H1 (cell line): ENCODE data around the gene BORCS6. TPM values are rescaled to one million over a fixed set of nuclear protein-coding genes. Genes with fewer than 3 reads are reported as not detected.

Experiments used
- CTCF ChIA-PET: fragments of 300-600 bp; sonication (Branson Sonifier 250); formaldehyde crosslinking; loops from one replicate; lab custom pipeline; 2021; ENCODE audit not compliant: partially characterized antibody; lab: Charles Lee
- POLR2A ChIA-PET: fragments of 300-600 bp; sonication (Branson Sonifier 250); formaldehyde crosslinking; loops from one replicate; lab custom pipeline; 2021; ENCODE audit warnings: inconsistent platforms; ENCODE audit not compliant: partially characterized antibody; lab: Charles Lee
- DNase-seq, 2 experiments: peaks; one replicate each; pipeline versions ENCODE4 v3.0.0 to v3.0.0-alpha.2; 2010 to 2022; ENCODE audit warnings: low spot score in 2 of 2, low read depth in 1 of 2, mixed read lengths in 1 of 2
- FAIRE-seq: peaks from 2 replicates; lab custom pipeline; 2011; peaks lifted over from hg19 to GRCh38; lab: Jason Lieb, UNC
- H2AFZ ChIP-seq: 2 replicates; pipeline ENCODE4 v1.8.1; 2012; ENCODE audit warnings: low read length, inconsistent platforms
- H2AK5ac ChIP-seq: 2 replicates; pipeline ENCODE4 v1.6.1; 2013; ENCODE audit warnings: low read depth, low read length
- H2BK120ac ChIP-seq: replicated peaks from 2 replicates; pipeline ENCODE3; 2013; ENCODE audit warnings: low read depth, low read length, inconsistent platforms
- H2BK12ac ChIP-seq: 2 replicates; pipeline ENCODE4 v1.6.1; 2013; ENCODE audit warnings: low read depth, low read length
- H2BK15ac ChIP-seq: 2 replicates; pipeline ENCODE4 v1.6.1; 2013; ENCODE audit warnings: low read length
- H2BK20ac ChIP-seq: 2 replicates; pipeline ENCODE4 v1.6.1; 2013; ENCODE audit warnings: low read length
- H2BK5ac ChIP-seq: 2 replicates; pipeline ENCODE4 v1.6.1; 2013; ENCODE audit warnings: low read depth, low read length
- H3K14ac ChIP-seq: 2 replicates; pipeline ENCODE4 v1.6.1; 2013; ENCODE audit warnings: inconsistent platforms; ENCODE audit not compliant: insufficient read length
- H3K18ac ChIP-seq: 2 replicates; pipeline ENCODE4 v1.6.1; 2013; ENCODE audit warnings: low read length; ENCODE audit errors: extremely low read depth
- H3K23ac ChIP-seq: 2 replicates; pipeline ENCODE4 v1.6.1; 2013; ENCODE audit warnings: inconsistent platforms; ENCODE audit not compliant: insufficient read length
- H3K23me2 ChIP-seq: 2 replicates; pipeline ENCODE4 v1.6.1; 2013; ENCODE audit warnings: low read depth, low read length
- H3K27ac ChIP-seq: 2 replicates; pipeline ENCODE4 v1.6.1; 2011; ENCODE audit warnings: low read depth, low read length, inconsistent platforms
- H3K27me3 ChIP-seq, 4 experiments: replicated peaks in 1 of 4; 1 replicate in 1 of 4; 2 replicates in 3 of 4; pipeline versions ENCODE4 v1.6.1 to v1.8.1; 2011 to 2013; ENCODE audit warnings: low read length in 3 of 4, mild to moderate bottlenecking in 3 of 4, inconsistent platforms in 2 of 4, mixed read lengths in 2 of 4, moderate library complexity in 1 of 4; ENCODE audit not compliant: control insufficient read depth in 3 of 4, insufficient read depth in 3 of 4; ENCODE audit errors: extremely low read depth in 1 of 4
- H3K36me3 ChIP-seq, 4 experiments: 2 replicates each; pipeline versions ENCODE4 v1.6.1 to v1.8.1; 2011 to 2013; ENCODE audit warnings: mild to moderate bottlenecking in 4 of 4, low read length in 3 of 4, moderate library complexity in 2 of 4, control low read depth in 1 of 4, inconsistent platforms in 1 of 4; ENCODE audit not compliant: insufficient read depth in 4 of 4, control insufficient read depth in 2 of 4
- H3K4ac ChIP-seq: replicated peaks from 2 replicates; pipeline ENCODE3; 2013; ENCODE audit warnings: low read length, low read depth, mixed read lengths, inconsistent platforms; ENCODE audit not compliant: insufficient read length
- H3K4me1 ChIP-seq, 4 experiments: replicated peaks in 1 of 4; 1 replicate in 1 of 4; 2 replicates in 3 of 4; pipeline versions ENCODE4 v1.6.1 to v1.8.1; 2011 to 2013; ENCODE audit warnings: low read length in 3 of 4, inconsistent platforms in 2 of 4, mixed read lengths in 1 of 4; ENCODE audit not compliant: insufficient read depth in 4 of 4, control insufficient read depth in 3 of 4
- H3K4me2 ChIP-seq, 2 experiments: 2 replicates each; pipeline versions ENCODE4 v1.6.1 to v1.8.1; 2011 to 2013; ENCODE audit warnings: low read depth in 2 of 2, low read length in 2 of 2, control low read depth in 1 of 2, inconsistent platforms in 1 of 2, mild to moderate bottlenecking in 1 of 2; ENCODE audit not compliant: insufficient read depth in 1 of 2
- H3K4me3 ChIP-seq, 4 experiments: fragments of 200-600, 300-600 bp in 1 of 4; sonication (generic), shearing (Covaris generic), sonication (Bioruptor Twin) in 1 of 4; 2 replicates each; pipeline versions ENCODE4 v1.5.1 to v1.8.1; 2011 to 2016; ENCODE audit warnings: low read length in 4 of 4, low read depth in 3 of 4, control low read depth in 2 of 4, inconsistent platforms in 2 of 4, mild to moderate bottlenecking in 2 of 4, mixed read lengths in 1 of 4, moderate library complexity in 1 of 4; ENCODE audit not compliant: insufficient read depth in 2 of 4; ENCODE audit errors: extremely low read depth in 1 of 4
- H3K56ac ChIP-seq: replicated peaks from 2 replicates; pipeline ENCODE3; 2013; ENCODE audit warnings: low read depth, mild to moderate bottlenecking, mixed read lengths, low read length, inconsistent platforms; ENCODE audit not compliant: insufficient read length
- H3K79me1 ChIP-seq: 2 replicates; pipeline ENCODE4 v1.6.1; 2013; ENCODE audit warnings: low read depth, low read length, control low read depth
- H3K79me2 ChIP-seq, 2 experiments: 2 replicates each; pipeline versions ENCODE4 v1.6.1 to v1.8.1; 2012 to 2013; ENCODE audit warnings: low read length in 2 of 2, mild to moderate bottlenecking in 2 of 2, inconsistent platforms in 1 of 2; ENCODE audit not compliant: insufficient read depth in 2 of 2, control insufficient read depth in 1 of 2
- H3K9ac ChIP-seq, 4 experiments: replicated peaks in 1 of 4; 1 replicate in 1 of 4; 2 replicates in 3 of 4; pipeline versions ENCODE4 v1.6.1 to v1.8.1; 2011 to 2013; ENCODE audit warnings: low read depth in 3 of 4, low read length in 3 of 4, control low read depth in 2 of 4, mild to moderate bottlenecking in 2 of 4, moderate library complexity in 2 of 4, inconsistent platforms in 1 of 4; ENCODE audit errors: extremely low read depth in 1 of 4
- H3K9me3 ChIP-seq, 2 experiments: 2 replicates each; pipeline versions ENCODE4 v1.6.1 to v1.8.1; 2012 to 2013; ENCODE audit warnings: mild to moderate bottlenecking in 2 of 2, moderate library complexity in 2 of 2, control low read depth in 1 of 2, inconsistent platforms in 1 of 2, low read depth in 1 of 2, low read length in 1 of 2, mixed read lengths in 1 of 2; ENCODE audit not compliant: insufficient read depth in 2 of 2
- H4K20me1 ChIP-seq, 2 experiments: replicated peaks in 1 of 2; 2 replicates each; pipeline versions ENCODE3 to v1.8.1; 2011 to 2013; ENCODE audit warnings: inconsistent platforms in 2 of 2, low read length in 2 of 2, mild to moderate bottlenecking in 1 of 2; ENCODE audit not compliant: insufficient read depth in 2 of 2, control insufficient read depth in 1 of 2
- H4K5ac ChIP-seq: 2 replicates; pipeline ENCODE4 v1.6.1; 2013; ENCODE audit warnings: low read length, low read depth, mixed read lengths, inconsistent platforms; ENCODE audit not compliant: insufficient read length
- H4K8ac ChIP-seq: 2 replicates; pipeline ENCODE4 v1.8.0; 2013; ENCODE audit warnings: mild to moderate bottlenecking, moderate library complexity, low read length, inconsistent platforms; ENCODE audit not compliant: insufficient read depth; ENCODE audit errors: extremely low read depth
- H4K91ac ChIP-seq: replicated peaks from 2 replicates; pipeline ENCODE3; 2013; ENCODE audit warnings: low read length, mixed read lengths, inconsistent platforms; ENCODE audit not compliant: insufficient read length
- BRCA1 ChIP-seq: IDR thresholded peaks from 2 replicates; pipeline ENCODE4 v1.6.1; 2012; ENCODE audit warnings: low read depth, low read length, improper control_type of control experiment
- FOSL1 ChIP-seq: IDR thresholded peaks from 2 replicates; pipeline ENCODE4 v1.6.1; 2011; ENCODE audit warnings: mild to moderate bottlenecking, low read depth, low read length, moderate library complexity; ENCODE audit not compliant: insufficient read depth
- SIN3A ChIP-seq, 2 experiments: IDR thresholded peaks in 1 of 2; conservative IDR thresholded peaks in 1 of 2; 2 replicates each; pipeline ENCODE4 v1.6.1; 2011 to 2012; ENCODE audit warnings: low read length in 2 of 2, improper control_type of control experiment in 1 of 2, low read depth in 1 of 2, mild to moderate bottlenecking in 1 of 2
- SUZ12 ChIP-seq: fragments of 200-600 bp; sonication (generic); IDR thresholded peaks from 2 replicates; pipeline ENCODE4 v1.6.1; 2012; ENCODE audit warnings: mild to moderate bottlenecking, inconsistent platforms, low read length, moderate library complexity, mixed read lengths
- WGBS, 2 experiments: shearing (Covaris generic) in 1 of 2; methylation state at CpG; one replicate each; pipeline versions ENCODE4 v1.1.6 to v1.1.7; 2013 to 2015; ENCODE audit warnings: low lambda C conversion rate in 2 of 2, mixed read lengths in 2 of 2, inconsistent platforms in 1 of 2, low coverage in 1 of 2, missing lambda C conversion rate in 1 of 2; ENCODE audit not compliant: insufficient replicate concordance in 2 of 2, insufficient coverage in 1 of 2, insufficient read length in 1 of 2; ENCODE audit errors: extremely low coverage in 1 of 2, missing lambda C conversion rate in 1 of 2; 5-methylcytosine and 5-hydroxymethylcytosine counted together
- polyA plus RNA-seq, 7 experiments: library from polyadenylated mRNA; depleted of rRNA in 3 of 7; stranded (reverse) in 5 of 7; unstranded in 2 of 7; fragments of >200 nt in 5 of 7; fragments of 200-250 nt in 2 of 7; gene quantifications; 1 replicate in 5 of 7; 2 replicates in 1 of 7; 4 replicates in 1 of 7; pipeline versions ENCODE4 v1.2.1 to v1.2.3, GENCODE V29; 2011 to 2013; ENCODE audit warnings: missing spikeins in 2 of 7, mixed read lengths in 2 of 7
- total RNA-seq: library from RNA; stranded (reverse); fragmentation: NEBNext Ultra II Directional; extraction: Animal tissue kit (Norgen Biotek cat#: 25700); gene quantifications from 2 replicates; pipeline ENCODE4 v1.2.1, GENCODE V29; 2021
- TF ChIP-seq, protein P1 (sequence below), 3 experiments: IDR thresholded peaks; 1 replicate in 2 of 3; 2 replicates in 1 of 3; pipeline versions ENCODE4 v1.5.1 to v1.6.1; 2011; ENCODE audit warnings: low read length in 3 of 3, mild to moderate bottlenecking in 3 of 3, inconsistent platforms in 2 of 3, low read depth in 1 of 3, moderate library complexity in 1 of 3; ENCODE audit not compliant: insufficient read depth in 1 of 3; ENCODE audit errors: control extremely low read depth in 1 of 3
- TF ChIP-seq, protein P2 (sequence below): IDR thresholded peaks from 2 replicates; pipeline ENCODE4 v1.6.1; 2012; ENCODE audit warnings: inconsistent platforms

Gene BORCS6
- total and polyA plus RNA-seq, 2 of the 8 experiments (the other 6 are each of a cell fraction or from before 2014, with no cell fraction given) = 3.3 to 3.6 TPM

DNA sequence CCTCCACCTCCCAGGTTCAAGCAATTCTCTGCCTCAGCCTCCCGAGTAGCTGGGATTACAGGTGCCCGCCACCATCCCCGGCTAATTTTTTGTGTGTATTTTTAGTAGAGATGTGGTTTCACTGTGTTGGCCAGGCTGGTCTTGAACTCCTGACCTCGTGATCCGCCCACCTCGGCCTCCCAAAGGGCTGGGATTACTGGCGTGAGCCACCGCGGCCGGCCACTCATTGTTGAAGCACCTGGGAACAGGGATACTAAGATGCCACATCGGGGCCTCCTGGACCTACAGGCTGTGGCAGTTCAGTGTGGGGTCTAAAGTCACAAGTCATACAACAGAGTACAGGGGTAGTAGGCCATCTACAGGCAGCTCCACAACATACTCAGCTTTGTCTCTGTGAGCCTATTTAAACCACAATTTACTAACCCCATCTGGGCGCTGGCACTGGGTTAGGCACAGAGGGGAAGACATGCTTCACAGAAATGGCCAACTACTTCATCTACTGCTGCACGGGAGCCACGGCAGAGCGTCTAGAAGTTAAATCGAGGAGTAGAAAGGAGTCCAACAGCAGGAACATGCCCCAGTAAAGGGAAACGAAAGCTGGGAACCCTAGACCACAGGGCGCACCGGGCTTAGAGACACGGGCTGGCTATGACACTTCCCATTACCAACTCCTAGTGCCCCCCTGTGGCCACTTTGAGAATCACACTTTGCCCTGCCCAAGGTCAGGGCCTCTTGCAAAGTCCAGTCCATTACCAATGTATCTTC is 31.5 kb downstream of the BORCS6 start:
- Histone ChIP-seq H2BK15ac (no peak overlapping the region), H3K4me2 (peak overlapping the region in 1 of 2 experiments; percentile 41; a peak in 1 of 4 replicates), H4K5ac (no peak overlapping the region), H4K91ac (no peak overlapping the region), H3K27ac (no peak overlapping the region), H3K9ac (no peak overlapping the region), H2BK120ac (no peak overlapping the region), H3K4me1 (peaks cover 8 to 36% (median 22%) of the 10 kb centered on the region in 4 experiments), H3K4me3 (no peak overlapping the region; a peak in 1 of 8 replicates), H3K27me3 (no peaks in the 10 kb centered on the region), H3K23ac (no peak overlapping the region), H3K79me2 (peaks cover 0 to 15% of the 10 kb centered on the region in 2 experiments; a peak in 2 of 4 replicates), H3K79me1 (peaks cover 8% of the 10 kb centered on the region), H4K20me1 (peaks cover 8 to 9% of the 10 kb centered on the region in 2 experiments), H2AFZ (no peak overlapping the region), H3K14ac (no peak overlapping the region), H3K9me3 (no peaks in the 10 kb centered on the region), H3K18ac (no peak overlapping the region), H3K23me2 (peaks cover 23% of the 10 kb centered on the region), H3K36me3 (peaks cover 0 to 10% (median 5%) of the 10 kb centered on the region in 4 experiments; a peak in 6 of 8 replicates), H2BK12ac (no peak overlapping the region), H2BK20ac (no peak overlapping the region), H3K4ac (no peak overlapping the region), H2BK5ac (no peak overlapping the region), H3K56ac (no peak overlapping the region), H2AK5ac (no peak overlapping the region), H4K8ac (no peak overlapping the region)
- FAIRE-seq (peak; percentile 90), DNase-seq (peak in 1 of 2 experiments; percentile 98)
- 60% methylated on average over 20 of the region's 20 CpGs; no CpG with 5 or more reads in 1 of the 2 experiments for WGBS, 2 experiments
- ChIA-PET POLR2A (interaction anchor here (0.7 to 15.7 kb wide), 7 partner anchors 9 to 80 kb away, joined by 3 to 289 read pairs (median 8); partner anchors contain the start of genes ALOXE3, HES7 and TMEM107), CTCF (interaction anchor here (0.6 to 10.3 kb wide), 24 partner anchors 9 to 285 kb away, joined by 3 to 133 read pairs (median 4); partner anchors contain the start of genes ALOXE3, HES7 and TMEM107)
- 0 out of 4 replicates have a peak, but pooled peaks have one; percentile 35 to 45 for TF ChIP-seq SIN3A (conservative IDR thresholded peaks at IDR 0.05 in 1 of 2, IDR thresholded peaks at IDR 0.05 in 1 of 2; ENCODE audit: low read depth in 1 of 2, low read length in 2 of 2)
- no peak for TF ChIP-seq FOSL1
- TF ChIP-seq, protein P1, sequence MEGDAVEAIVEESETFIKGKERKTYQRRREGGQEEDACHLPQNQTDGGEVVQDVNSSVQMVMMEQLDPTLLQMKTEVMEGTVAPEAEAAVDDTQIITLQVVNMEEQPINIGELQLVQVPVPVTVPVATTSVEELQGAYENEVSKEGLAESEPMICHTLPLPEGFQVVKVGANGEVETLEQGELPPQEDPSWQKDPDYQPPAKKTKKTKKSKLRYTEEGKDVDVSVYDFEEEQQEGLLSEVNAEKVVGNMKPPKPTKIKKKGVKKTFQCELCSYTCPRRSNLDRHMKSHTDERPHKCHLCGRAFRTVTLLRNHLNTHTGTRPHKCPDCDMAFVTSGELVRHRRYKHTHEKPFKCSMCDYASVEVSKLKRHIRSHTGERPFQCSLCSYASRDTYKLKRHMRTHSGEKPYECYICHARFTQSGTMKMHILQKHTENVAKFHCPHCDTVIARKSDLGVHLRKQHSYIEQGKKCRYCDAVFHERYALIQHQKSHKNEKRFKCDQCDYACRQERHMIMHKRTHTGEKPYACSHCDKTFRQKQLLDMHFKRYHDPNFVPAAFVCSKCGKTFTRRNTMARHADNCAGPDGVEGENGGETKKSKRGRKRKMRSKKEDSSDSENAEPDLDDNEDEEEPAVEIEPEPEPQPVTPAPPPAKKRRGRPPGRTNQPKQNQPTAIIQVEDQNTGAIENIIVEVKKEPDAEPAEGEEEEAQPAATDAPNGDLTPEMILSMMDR (IDR thresholded peaks at IDR 0.05; ENCODE audit: control extremely low read depth in 1 of 3, insufficient read depth in 1 of 3, low read depth in 1 of 3, low read length in 3 of 3) = peak; percentile 60 to 89 (median 85)
- TF ChIP-seq, protein P2, sequence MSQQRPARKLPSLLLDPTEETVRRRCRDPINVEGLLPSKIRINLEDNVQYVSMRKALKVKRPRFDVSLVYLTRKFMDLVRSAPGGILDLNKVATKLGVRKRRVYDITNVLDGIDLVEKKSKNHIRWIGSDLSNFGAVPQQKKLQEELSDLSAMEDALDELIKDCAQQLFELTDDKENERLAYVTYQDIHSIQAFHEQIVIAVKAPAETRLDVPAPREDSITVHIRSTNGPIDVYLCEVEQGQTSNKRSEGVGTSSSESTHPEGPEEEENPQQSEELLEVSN = no peak
- no peak for TF ChIP-seq SUZ12
- no peak for TF ChIP-seq BRCA1
